ENCODE data around the gene BBS12.

- no peak for TF ChIP-seq POLR2A (IDR thresholded peaks at IDR 0.05; ENCODE audit: low read length)
- no peak for TF ChIP-seq GATA1 (IDR thresholded peaks at IDR 0.05; ENCODE audit: low read depth, low read length)
Observed at GRCh38 chr4:122771724-122772123, 39.2 kb downstream of the BBS12 start.
